Right lobe of liver (tissue), 4 donors: ENCODE results near the gene ABCA8.

Experiments
- CTCF ChIP-seq, 4 donors: fragments of 200-600 bp in 3 of 4; fragments of 450-650 bp in 1 of 4; IDR thresholded peaks; one replicate each; pipeline versions ENCODE4 v1.5.1 to v1.8.0; 2016 to 2022; ENCODE audit warnings: antibody characterized with exemption in 4 of 4, mild to moderate bottlenecking in 2 of 4
- POLR2A ChIP-seq: fragments of 450-650 bp; IDR thresholded peaks from one replicate; pipeline ENCODE4 v1.6.1; 2017; ENCODE audit warnings: antibody characterized with exemption, mild to moderate bottlenecking
- donor health status: DM: no; HTN: no; CAD: no.
- donor health status: DM: no; HTN: no; CAD: no.
- donor health status: DM: no; HTN: yes; CAD: no.

GRCh38 chr17:68824707-68825106, 130.5 kb downstream of the ABCA8 start:
- TF ChIP-seq CTCF (IDR thresholded peaks at IDR 0.05) (no peak), POLR2A (no peak)
